ENCODE data around the gene ZNF628.

ZNF628 gene

DNA sequence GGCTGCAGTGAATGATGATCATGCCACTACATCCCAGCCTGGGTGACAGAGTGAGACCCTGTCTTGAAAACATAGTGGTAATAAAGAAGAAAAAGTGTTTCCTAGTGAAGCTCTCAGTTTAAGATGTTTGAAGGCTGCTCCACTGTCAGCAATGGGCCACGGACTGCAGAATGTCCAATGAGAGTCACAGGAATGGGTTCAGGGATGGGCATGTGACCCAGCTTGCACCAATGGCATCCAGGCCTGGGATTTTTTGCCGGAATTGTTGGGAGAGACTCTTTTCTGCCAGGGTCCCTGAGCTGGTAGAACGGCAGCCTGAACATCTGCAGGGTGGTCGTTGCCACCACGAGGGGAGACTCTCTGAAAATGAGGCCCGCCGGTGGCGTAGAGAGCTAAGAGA lies 39.6 kb upstream of the ZNF628 start:
- DNase-seq (ENCODE audit: low read depth) = no peak
- TF ChIP-seq, protein P1, sequence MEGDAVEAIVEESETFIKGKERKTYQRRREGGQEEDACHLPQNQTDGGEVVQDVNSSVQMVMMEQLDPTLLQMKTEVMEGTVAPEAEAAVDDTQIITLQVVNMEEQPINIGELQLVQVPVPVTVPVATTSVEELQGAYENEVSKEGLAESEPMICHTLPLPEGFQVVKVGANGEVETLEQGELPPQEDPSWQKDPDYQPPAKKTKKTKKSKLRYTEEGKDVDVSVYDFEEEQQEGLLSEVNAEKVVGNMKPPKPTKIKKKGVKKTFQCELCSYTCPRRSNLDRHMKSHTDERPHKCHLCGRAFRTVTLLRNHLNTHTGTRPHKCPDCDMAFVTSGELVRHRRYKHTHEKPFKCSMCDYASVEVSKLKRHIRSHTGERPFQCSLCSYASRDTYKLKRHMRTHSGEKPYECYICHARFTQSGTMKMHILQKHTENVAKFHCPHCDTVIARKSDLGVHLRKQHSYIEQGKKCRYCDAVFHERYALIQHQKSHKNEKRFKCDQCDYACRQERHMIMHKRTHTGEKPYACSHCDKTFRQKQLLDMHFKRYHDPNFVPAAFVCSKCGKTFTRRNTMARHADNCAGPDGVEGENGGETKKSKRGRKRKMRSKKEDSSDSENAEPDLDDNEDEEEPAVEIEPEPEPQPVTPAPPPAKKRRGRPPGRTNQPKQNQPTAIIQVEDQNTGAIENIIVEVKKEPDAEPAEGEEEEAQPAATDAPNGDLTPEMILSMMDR (conservative IDR thresholded peaks at IDR 0.05; ENCODE audit: low read depth, low read length) = no peak
- H3K4me3 ChIP-seq (ENCODE audit: low read depth, low read length) = no peak overlapping the region

DNA sequence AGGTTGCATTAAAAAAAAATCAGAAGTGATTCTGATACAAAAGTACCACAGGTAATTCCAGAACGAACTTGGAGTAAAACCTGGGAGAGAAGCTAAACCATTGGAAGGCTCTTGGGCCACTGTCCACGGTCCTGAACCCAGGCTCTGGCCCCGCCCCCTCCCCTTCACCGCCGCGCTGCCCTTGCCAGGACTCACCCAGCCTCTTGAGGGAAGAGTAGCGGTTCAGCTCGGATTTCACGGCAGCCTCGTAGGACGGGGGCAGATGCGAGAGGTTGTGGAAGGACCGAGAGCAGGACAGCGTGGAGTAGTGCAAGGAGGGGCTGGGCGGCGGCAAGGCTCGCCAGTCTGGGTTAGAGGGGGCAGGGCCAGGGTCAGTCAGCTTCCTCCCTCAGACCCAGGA lies 39.0 kb upstream of the ZNF628 start:
- DNase-seq (ENCODE audit: low read depth) = peak; percentile 74
- no peak overlapping the region for H3K4me3 ChIP-seq (ENCODE audit: low read depth, low read length)
- TF ChIP-seq, protein P1 (conservative IDR thresholded peaks at IDR 0.05; ENCODE audit: low read depth, low read length) = no peak

DNA sequence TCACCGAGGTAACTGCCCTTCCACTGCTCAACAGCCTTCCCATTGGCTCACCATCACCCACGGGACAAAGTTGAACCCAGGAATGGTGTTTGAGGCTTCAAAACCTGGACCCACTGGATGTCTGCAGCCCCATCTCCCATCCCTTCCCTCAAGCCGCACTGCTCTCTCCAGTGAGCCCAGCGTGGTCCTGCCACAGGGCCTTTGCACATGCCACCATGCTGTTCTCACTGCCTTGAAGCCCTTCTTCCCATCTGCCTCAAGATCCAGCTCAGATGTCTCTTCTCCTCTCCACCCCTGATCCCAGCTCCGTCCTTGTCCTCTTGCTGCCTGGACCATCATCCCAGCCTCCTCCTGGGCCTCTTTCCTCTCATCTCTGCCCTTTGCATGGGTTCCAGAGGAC lies 37.4 kb upstream of the ZNF628 start:
- TF ChIP-seq, protein P1 (conservative IDR thresholded peaks at IDR 0.05; ENCODE audit: low read depth, low read length) = no peak
- H3K4me3 ChIP-seq (ENCODE audit: low read depth, low read length) = no peak overlapping the region
- DNase-seq (ENCODE audit: low read depth) = no peak

DNA sequence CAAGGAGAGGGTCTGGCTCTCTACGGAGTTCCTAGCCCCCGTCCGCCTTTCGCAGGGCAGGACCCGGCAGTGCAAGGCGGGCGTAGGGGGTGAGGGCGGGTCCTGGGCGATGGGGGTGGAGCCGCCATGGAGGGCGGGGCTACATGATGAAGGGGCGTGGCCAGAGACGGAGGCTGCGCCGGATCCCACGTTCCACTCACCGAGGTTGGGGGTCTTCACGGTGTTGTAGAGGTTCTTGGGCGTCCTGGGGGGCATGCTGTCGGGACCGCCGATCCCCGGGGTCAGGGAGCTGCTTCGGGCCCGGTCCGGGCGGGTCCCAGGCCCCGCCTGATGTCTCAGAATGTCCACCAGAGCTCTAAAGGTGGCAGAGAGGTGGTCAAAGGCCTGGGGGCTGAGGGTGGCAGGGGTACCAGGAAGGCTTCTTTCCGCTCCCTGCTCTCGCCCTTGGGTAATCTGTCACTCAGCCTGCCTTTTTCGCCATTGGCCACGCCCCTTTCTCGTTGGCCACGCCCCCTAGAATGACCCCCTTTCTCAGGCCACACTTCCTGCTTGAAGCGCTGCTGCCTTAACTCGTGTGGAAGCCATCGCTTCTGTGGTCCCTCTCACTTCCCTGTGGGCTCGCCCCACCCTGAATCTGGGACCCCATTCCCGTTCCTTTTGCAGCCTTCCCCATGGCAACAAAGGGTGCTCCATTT lies 35.9 kb upstream of the ZNF628 start:
- no peak overlapping the region for H3K4me3 ChIP-seq (ENCODE audit: low read depth, low read length)
- DNase-seq (ENCODE audit: low read depth) = no peak
- TF ChIP-seq, protein P1 (conservative IDR thresholded peaks at IDR 0.05; ENCODE audit: low read depth, low read length) = no peak

DNA sequence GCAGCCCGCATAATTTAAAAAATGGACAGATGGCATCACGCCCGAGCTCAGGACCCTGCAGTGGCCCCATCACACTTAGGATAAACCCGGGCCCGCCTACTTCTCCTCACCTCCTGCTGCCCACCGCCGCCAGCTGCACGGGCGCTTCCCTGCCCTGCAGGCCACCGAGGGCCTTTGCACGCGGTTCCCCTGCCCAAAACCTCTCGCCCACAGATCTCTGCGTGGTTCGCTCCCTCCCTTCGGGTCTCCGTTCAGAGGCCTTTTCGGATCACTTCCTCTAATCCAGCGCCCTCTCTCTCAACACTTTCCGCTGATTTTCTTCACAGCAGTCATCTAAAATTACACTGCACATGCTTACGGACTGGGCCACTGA lies 35.1 kb upstream of the ZNF628 start:
- TF ChIP-seq, protein P1 (conservative IDR thresholded peaks at IDR 0.05; ENCODE audit: low read depth, low read length) = no peak
- DNase-seq (ENCODE audit: low read depth) = no peak
- H3K4me3 ChIP-seq (ENCODE audit: low read depth, low read length) = no peak overlapping the region

DNA sequence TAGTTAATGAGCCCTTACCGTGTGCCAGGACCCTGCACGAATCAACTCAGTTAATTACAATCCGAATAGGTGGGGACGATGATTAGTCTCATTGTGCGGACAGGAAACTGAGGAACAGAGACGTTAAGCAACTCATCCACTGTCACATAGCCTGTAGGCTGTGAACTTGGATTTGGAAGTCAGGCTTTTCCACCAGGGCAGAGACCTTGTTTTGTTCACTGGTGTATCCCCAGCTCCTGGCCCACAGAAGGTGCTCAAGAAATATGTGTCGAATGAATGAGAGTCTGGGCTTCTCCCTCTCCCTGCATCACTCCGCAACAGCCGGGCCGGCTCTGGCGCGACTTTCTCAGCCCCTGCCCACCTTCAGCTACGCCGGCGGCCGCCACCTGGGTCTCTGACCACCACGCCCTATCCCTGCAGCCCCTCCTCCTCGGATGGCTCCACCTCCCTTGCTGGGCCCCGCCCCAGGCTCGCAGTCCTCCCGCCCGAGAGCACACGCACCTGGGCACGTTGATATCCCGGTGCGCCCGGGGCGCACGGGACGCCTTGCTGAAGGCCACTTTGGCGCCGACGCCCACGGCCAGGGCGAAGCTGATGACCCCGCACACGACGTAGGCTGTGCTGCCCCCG lies 34.6 kb upstream of the ZNF628 start:
- H3K4me3 ChIP-seq (ENCODE audit: low read depth, low read length) = no peak overlapping the region
- TF ChIP-seq, protein P1 (conservative IDR thresholded peaks at IDR 0.05; ENCODE audit: low read depth, low read length) = no peak
- DNase-seq (ENCODE audit: low read depth) = no peak
